NCI-H146 (cell line): ENCODE results near the gene POR.
A peak's percentile ranks its signal among the peaks of the same experiment; 100 is the strongest.

ENCODE experiments used
- DNase-seq: peaks from one replicate; lab custom pipeline; 2025; lab: John Stamatoyannopoulos, UW

POR gene

GRCh38 chr7:76029682-76030081 is 114.7 kb downstream of the POR start:
- DNase-seq, result peak; percentile 80

GRCh38 chr7:76031964-76032363 is 117.0 kb downstream of the POR start:
- no peak for DNase-seq
